ENCODE results near the gene ESAM. TPM values are rescaled to one million over a fixed set of nuclear protein-coding genes. Genes with fewer than 3 reads are reported as not detected.

Gene ESAM
- total RNA-seq, 1 experiment from 2014 or later, result 10.4 TPM

GRCh38 chr11:124748100-124748418 lies 14.0 kb downstream of the ESAM start:
- DNase-seq (no peak), ATAC-seq (no peak)
- no TSS peak for BruUV-seq (replicated peaks)
- H2AFZ ChIP-seq (ENCODE audit: low read length), result no peak overlapping the region
- POLR2A ChIA-PET (ENCODE audit: unreplicated experiment), result no interaction called here
- no peak overlapping the region for H3K4me3 ChIP-seq (ENCODE audit: low read length)
- TF ChIP-seq EZH2 (IDR thresholded peaks at IDR 0.05; ENCODE audit: low read length, unreplicated experiment), result no peak
- no peak for TF ChIP-seq CTCF (conservative IDR thresholded peaks at IDR 0.05; ENCODE audit: low read depth, low read length)
- no peak for TF ChIP-seq EZH2phosphoT487 (IDR thresholded peaks at IDR 0.05; ENCODE audit: borderline replicate concordance, low read length)
- no peaks in the 10 kb centered on the region for H3F3A ChIP-seq (ENCODE audit: low read length, unreplicated experiment)
- H4K20me1 ChIP-seq (ENCODE audit: low read length), result no peaks in the 10 kb centered on the region
- peak overlapping the region; percentile 58; the same call in 1 of the 2 replicates for H3K27ac ChIP-seq (ENCODE audit: low read length)
- H3K9me2 ChIP-seq (replicated peaks; ENCODE audit: low read length), result no peaks in the 10 kb centered on the region
- no peaks in the 10 kb centered on the region for H3K27me3 ChIP-seq (ENCODE audit: low read length)
- no peaks in the 10 kb centered on the region for H3K9me3 ChIP-seq (ENCODE audit: low read length)
- H3K4me2 ChIP-seq (ENCODE audit: low read length), result 0 out of 2 replicates have a peak overlapping the region, but pooled peaks have one; percentile 50
- no peaks in the 10 kb centered on the region for H3K79me2 ChIP-seq (ENCODE audit: low read length)
- intact Hi-C loops (cut with micrococcal nuclease), result loop anchor here (10.0 kb wide), 1 partner anchor 47 kb away; no protein-coding TSS in a partner anchor
- no peaks in the 10 kb centered on the region for H3K36me3 ChIP-seq (ENCODE audit: low read depth, low read length)
- CTCF ChIA-PET, result interaction anchor here (1.3 kb wide), 1 partner anchor 16 kb away, joined by 13 read pairs; no protein-coding TSS in a partner anchor
- H3K4me1 ChIP-seq (ENCODE audit: insufficient read depth, low read length), result peaks cover 42% of the 10 kb centered on the region
- no peak overlapping the region for H3K9ac ChIP-seq (ENCODE audit: low read length)

DNA sequence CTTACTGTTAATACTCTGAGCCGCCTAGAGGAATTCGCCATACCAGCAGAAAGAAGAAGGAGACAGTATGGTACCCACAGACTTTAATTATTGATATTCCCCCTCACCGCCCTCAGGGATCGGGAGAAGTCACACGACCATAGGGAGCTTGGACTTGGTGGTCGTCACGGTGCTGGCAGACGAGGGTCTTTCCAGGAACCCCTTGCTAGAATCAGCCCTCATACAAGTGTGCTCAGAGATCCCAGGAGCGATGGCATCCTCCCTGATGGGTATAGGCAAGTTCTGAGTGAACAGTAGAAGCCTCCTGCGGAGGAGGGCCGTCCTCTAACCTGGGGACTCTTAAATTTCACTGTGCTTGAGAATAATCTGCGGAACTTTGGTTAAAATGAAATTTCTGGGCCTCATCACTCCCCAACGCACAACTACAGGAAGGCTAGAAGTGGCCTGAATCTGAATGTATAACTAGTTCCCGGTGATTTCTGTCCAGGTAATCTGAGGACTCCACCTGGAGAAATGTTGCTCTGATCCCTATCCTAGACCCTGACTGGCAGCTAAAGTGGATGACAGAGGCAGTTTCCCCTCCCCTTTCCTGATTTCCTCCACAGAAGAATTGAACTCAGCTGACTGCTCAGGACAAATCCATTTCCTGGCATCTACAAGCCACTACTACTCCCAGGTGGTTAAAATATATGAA lies 14.5 kb downstream of the ESAM start:
- H3K79me2 ChIP-seq (ENCODE audit: low read length), result no peaks in the 10 kb centered on the region
- DNase-seq (no peak), ATAC-seq (no peak)
- H3K27ac ChIP-seq (ENCODE audit: low read length), result no peak overlapping the region
- 0 out of 2 replicates have a peak overlapping the region, but pooled peaks have one; percentile 51 for H2AFZ ChIP-seq (ENCODE audit: low read length)
- no peaks in the 10 kb centered on the region for H3K9me3 ChIP-seq (ENCODE audit: low read length)
- BruUV-seq (replicated peaks), result no TSS peak
- no peaks in the 10 kb centered on the region for H4K20me1 ChIP-seq (ENCODE audit: low read length)
- H3K27me3 ChIP-seq (ENCODE audit: low read length), result no peaks in the 10 kb centered on the region
- ChIA-PET POLR2A (ENCODE audit: unreplicated experiment) (no interaction called here), CTCF (interaction anchor here (0.6 to 1.3 kb wide), 2 partner anchors 20 to 89 kb away, joined by 3 to 10 read pairs; no protein-coding TSS in a partner anchor)
- H3K4me1 ChIP-seq (ENCODE audit: insufficient read depth, low read length), result peaks cover 37% of the 10 kb centered on the region
- H3K4me2 ChIP-seq (ENCODE audit: low read length), result peak overlapping the region; percentile 84; the same call in 1 of the 2 replicates
- TF ChIP-seq EZH2 (IDR thresholded peaks at IDR 0.05; ENCODE audit: low read length, unreplicated experiment) (no peak), EZH2phosphoT487 (IDR thresholded peaks at IDR 0.05; ENCODE audit: borderline replicate concordance, low read length) (no peak), CTCF (conservative IDR thresholded peaks at IDR 0.05; ENCODE audit: low read depth, low read length) (no peak)
- H3K9ac ChIP-seq (ENCODE audit: low read length), result no peak overlapping the region
- intact Hi-C loops (cut with micrococcal nuclease), result loop anchor here (1.0 to 10.0 kb wide), 3 partner anchors 15 to 90 kb away; partner anchors contain the start of gene ESAM
- H3F3A ChIP-seq (ENCODE audit: low read length, unreplicated experiment), result no peaks in the 10 kb centered on the region
- no peak overlapping the region for H3K4me3 ChIP-seq (ENCODE audit: low read length)
- no peaks in the 10 kb centered on the region for H3K9me2 ChIP-seq (replicated peaks; ENCODE audit: low read length)
- H3K36me3 ChIP-seq (ENCODE audit: low read depth, low read length), result no peaks in the 10 kb centered on the region

Measured in PC-3 (cell line).